Nephron progenitor cell (in vitro differentiated cells): ENCODE results near the gene ATP5PB.

Source experiments
- DNase-seq: peaks from one replicate; pipeline ENCODE4 v3.0.0; 2021
- H3K27ac Mint-ChIP-seq: 2 replicates; pipeline ENCODE4 v1.8.0; 2021; ENCODE audit warnings: mild to moderate bottlenecking, moderate library complexity, mixed read lengths
- H3K27me3 Mint-ChIP-seq: 2 replicates; pipeline ENCODE4 v1.8.0; 2021; ENCODE audit warnings: mild to moderate bottlenecking, low read depth, mixed read lengths; ENCODE audit not compliant: poor library complexity
- H3K36me3 Mint-ChIP-seq: 2 replicates; pipeline ENCODE4 v1.8.0; 2021; ENCODE audit warnings: low read depth, mixed read lengths
- H3K4me1 Mint-ChIP-seq: 2 replicates; pipeline ENCODE4 v1.8.0; 2021; ENCODE audit warnings: mixed read lengths
- H3K4me3 Mint-ChIP-seq: 2 replicates; pipeline ENCODE4 v1.8.0; 2021; ENCODE audit warnings: mild to moderate bottlenecking, moderate library complexity, mixed read lengths
- H3K9me3 Mint-ChIP-seq: 2 replicates; pipeline ENCODE4 v1.8.0; 2021; ENCODE audit warnings: mild to moderate bottlenecking, moderate library complexity, mixed read lengths
- CTCF ChIP-seq: fragments of 200-600 bp; sonication (generic); IDR thresholded peaks from 2 replicates; pipeline ENCODE4 v1.5.0; 2021; ENCODE audit warnings: antibody characterized with exemption

The ATP5PB gene

GRCh38 chr1:111467865-111468716 lies 18.8 kb downstream of the ATP5PB start:
- no peaks in the 10 kb centered on the region for H3K9me3 Mint-ChIP-seq
- no peaks in the 10 kb centered on the region for H3K4me1 Mint-ChIP-seq
- H3K4me3 Mint-ChIP-seq, result no peak overlapping the region

GRCh38 chr1:111468717-111469100 lies 19.4 kb downstream of the ATP5PB start:
- Mint-ChIP-seq H3K27ac (no peak overlapping the region), H3K4me3 (no peak overlapping the region), H3K27me3 (no peaks in the 10 kb centered on the region), H3K4me1 (no peaks in the 10 kb centered on the region), H3K9me3 (no peaks in the 10 kb centered on the region), H3K36me3 (peaks cover 6% of the 10 kb centered on the region)
- DNase-seq, result no peak
- TF ChIP-seq CTCF, result no peak

More at GRCh38 chr1:111467865-111468716, 18.8 kb downstream of the ATP5PB start:
- H3K27me3 Mint-ChIP-seq, result no peaks in the 10 kb centered on the region
- no peak for DNase-seq
- peaks cover 11% of the 10 kb centered on the region for H3K36me3 Mint-ChIP-seq
- no peak for TF ChIP-seq CTCF
- no peak overlapping the region for H3K27ac Mint-ChIP-seq

- no peak for TF ChIP-seq CTCF
- H3K4me1 Mint-ChIP-seq, result no peaks in the 10 kb centered on the region
- no peak overlapping the region for H3K27ac Mint-ChIP-seq
- no peak overlapping the region for H3K4me3 Mint-ChIP-seq
- H3K36me3 Mint-ChIP-seq, result peaks cover 6% of the 10 kb centered on the region
- no peaks in the 10 kb centered on the region for H3K27me3 Mint-ChIP-seq
- DNase-seq, result no peak
- no peaks in the 10 kb centered on the region for H3K9me3 Mint-ChIP-seq
Measured at GRCh38 chr1:111469539-111469938, 20.3 kb downstream of the ATP5PB start.

GRCh38 chr1:111470596-111470995 lies 21.3 kb downstream of the ATP5PB start:
- Mint-ChIP-seq H3K4me1 (peaks cover 5% of the 10 kb centered on the region), H3K9me3 (no peaks in the 10 kb centered on the region), H3K27me3 (no peaks in the 10 kb centered on the region), H3K4me3 (no peak overlapping the region), H3K27ac (no peak overlapping the region), H3K36me3 (peaks cover 6% of the 10 kb centered on the region)
- no peak for TF ChIP-seq CTCF
- no peak for DNase-seq

GRCh38 chr1:111471012-111471411 lies 21.7 kb downstream of the ATP5PB start:
- Mint-ChIP-seq H3K4me1 (peaks cover 9% of the 10 kb centered on the region), H3K27me3 (no peaks in the 10 kb centered on the region), H3K4me3 (no peak overlapping the region), H3K9me3 (no peaks in the 10 kb centered on the region), H3K36me3 (peaks cover 6% of the 10 kb centered on the region), H3K27ac (no peak overlapping the region)
- no peak for DNase-seq
- TF ChIP-seq CTCF, result no peak

GRCh38 chr1:111471538-111471937 lies 22.3 kb downstream of the ATP5PB start:
- DNase-seq, result no peak
- Mint-ChIP-seq H3K36me3 (peaks cover 6% of the 10 kb centered on the region), H3K27me3 (no peaks in the 10 kb centered on the region), H3K27ac (no peak overlapping the region), H3K4me3 (no peak overlapping the region), H3K4me1 (peaks cover 14% of the 10 kb centered on the region), H3K9me3 (no peaks in the 10 kb centered on the region)
- TF ChIP-seq CTCF, result no peak
